ENCODE data around the gene TCAIM. TPM values are rescaled to one million over a fixed set of nuclear protein-coding genes. Genes with fewer than 3 reads are reported as not detected.

Gene TCAIM
- total and polyA plus RNA-seq, 2 experiments from 2014 or later: 10.3 to 26.0 TPM

GRCh38 chr3:44414517-44415090 lies 76.0 kb downstream of the TCAIM start (continued):
- TF ChIP-seq NANOG (IDR thresholded peaks at IDR 0.05; ENCODE audit: borderline replicate concordance) (no peak), REST (IDR thresholded peaks at IDR 0.05; ENCODE audit: unreplicated experiment) (no peak)

GRCh38 chr3:44415421-44415820 lies 76.9 kb downstream of the TCAIM start:
- no peak overlapping the region for H3K4me3 Mint-ChIP-seq
- H3K4me1 Mint-ChIP-seq: peaks cover 7% of the 10 kb centered on the region; the same call in 1 of the 3 replicates
- no peaks in the 10 kb centered on the region for H3K27me3 ChIP-seq (ENCODE audit: insufficient read depth)
- no peaks in the 10 kb centered on the region for H3K36me3 ChIP-seq (ENCODE audit: insufficient read depth)
- peaks cover 8% of the 10 kb centered on the region for H3K9me3 Mint-ChIP-seq
- H3K4me3 ChIP-seq: no peak overlapping the region
- H3K36me3 Mint-ChIP-seq (ENCODE audit: low read depth): peaks cover 7% of the 10 kb centered on the region; the same call in 2 of the 3 replicates
- no peaks in the 10 kb centered on the region for H4K20me1 ChIP-seq (replicated peaks; ENCODE audit: insufficient read depth)
- no peak overlapping the region for H3K4me2 ChIP-seq
- H3K9me2 ChIP-seq (ENCODE audit: insufficient read depth): no peaks in the 10 kb centered on the region
- no peak for DNase-seq (ENCODE audit: low spot score)
- no peak overlapping the region for H3K27ac ChIP-seq (ENCODE audit: low read depth)
- no peaks in the 10 kb centered on the region for H3F3A ChIP-seq (replicated peaks; ENCODE audit: low read depth)
- H2AFZ ChIP-seq: no peak overlapping the region
- H3K79me2 ChIP-seq (replicated peaks; ENCODE audit: insufficient read depth): no peaks in the 10 kb centered on the region
- H3K4me1 ChIP-seq (ENCODE audit: insufficient read depth): no peaks in the 10 kb centered on the region
- H3K27me3 Mint-ChIP-seq (ENCODE audit: insufficient read depth, low read depth, poor library complexity): peaks cover 4% of the 10 kb centered on the region
- no peak for ATAC-seq
- H3K27ac Mint-ChIP-seq: no peak overlapping the region
- TF ChIP-seq ZNF114 (CRISPR knock-in tag; IDR thresholded peaks at IDR 0.05) (no peak), CREB1 (CRISPR knock-in tag; IDR thresholded peaks at IDR 0.05; ENCODE audit: low read depth) (no peak), ZNF331 (CRISPR knock-in tag; IDR thresholded peaks at IDR 0.05; ENCODE audit: low read depth) (no peak), EZH2phosphoT487 (IDR thresholded peaks at IDR 0.05; ENCODE audit: unreplicated experiment) (no peak), STAT1 (IDR thresholded peaks at IDR 0.05; ENCODE audit: unreplicated experiment) (no peak), NANOG (IDR thresholded peaks at IDR 0.05; ENCODE audit: borderline replicate concordance) (no peak), JUNB (IDR thresholded peaks at IDR 0.05; ENCODE audit: unreplicated experiment) (no peak), POLR2AphosphoS5 (IDR thresholded peaks at IDR 0.05; ENCODE audit: low read depth) (no peak)
- TF ChIP-seq, protein P1, sequence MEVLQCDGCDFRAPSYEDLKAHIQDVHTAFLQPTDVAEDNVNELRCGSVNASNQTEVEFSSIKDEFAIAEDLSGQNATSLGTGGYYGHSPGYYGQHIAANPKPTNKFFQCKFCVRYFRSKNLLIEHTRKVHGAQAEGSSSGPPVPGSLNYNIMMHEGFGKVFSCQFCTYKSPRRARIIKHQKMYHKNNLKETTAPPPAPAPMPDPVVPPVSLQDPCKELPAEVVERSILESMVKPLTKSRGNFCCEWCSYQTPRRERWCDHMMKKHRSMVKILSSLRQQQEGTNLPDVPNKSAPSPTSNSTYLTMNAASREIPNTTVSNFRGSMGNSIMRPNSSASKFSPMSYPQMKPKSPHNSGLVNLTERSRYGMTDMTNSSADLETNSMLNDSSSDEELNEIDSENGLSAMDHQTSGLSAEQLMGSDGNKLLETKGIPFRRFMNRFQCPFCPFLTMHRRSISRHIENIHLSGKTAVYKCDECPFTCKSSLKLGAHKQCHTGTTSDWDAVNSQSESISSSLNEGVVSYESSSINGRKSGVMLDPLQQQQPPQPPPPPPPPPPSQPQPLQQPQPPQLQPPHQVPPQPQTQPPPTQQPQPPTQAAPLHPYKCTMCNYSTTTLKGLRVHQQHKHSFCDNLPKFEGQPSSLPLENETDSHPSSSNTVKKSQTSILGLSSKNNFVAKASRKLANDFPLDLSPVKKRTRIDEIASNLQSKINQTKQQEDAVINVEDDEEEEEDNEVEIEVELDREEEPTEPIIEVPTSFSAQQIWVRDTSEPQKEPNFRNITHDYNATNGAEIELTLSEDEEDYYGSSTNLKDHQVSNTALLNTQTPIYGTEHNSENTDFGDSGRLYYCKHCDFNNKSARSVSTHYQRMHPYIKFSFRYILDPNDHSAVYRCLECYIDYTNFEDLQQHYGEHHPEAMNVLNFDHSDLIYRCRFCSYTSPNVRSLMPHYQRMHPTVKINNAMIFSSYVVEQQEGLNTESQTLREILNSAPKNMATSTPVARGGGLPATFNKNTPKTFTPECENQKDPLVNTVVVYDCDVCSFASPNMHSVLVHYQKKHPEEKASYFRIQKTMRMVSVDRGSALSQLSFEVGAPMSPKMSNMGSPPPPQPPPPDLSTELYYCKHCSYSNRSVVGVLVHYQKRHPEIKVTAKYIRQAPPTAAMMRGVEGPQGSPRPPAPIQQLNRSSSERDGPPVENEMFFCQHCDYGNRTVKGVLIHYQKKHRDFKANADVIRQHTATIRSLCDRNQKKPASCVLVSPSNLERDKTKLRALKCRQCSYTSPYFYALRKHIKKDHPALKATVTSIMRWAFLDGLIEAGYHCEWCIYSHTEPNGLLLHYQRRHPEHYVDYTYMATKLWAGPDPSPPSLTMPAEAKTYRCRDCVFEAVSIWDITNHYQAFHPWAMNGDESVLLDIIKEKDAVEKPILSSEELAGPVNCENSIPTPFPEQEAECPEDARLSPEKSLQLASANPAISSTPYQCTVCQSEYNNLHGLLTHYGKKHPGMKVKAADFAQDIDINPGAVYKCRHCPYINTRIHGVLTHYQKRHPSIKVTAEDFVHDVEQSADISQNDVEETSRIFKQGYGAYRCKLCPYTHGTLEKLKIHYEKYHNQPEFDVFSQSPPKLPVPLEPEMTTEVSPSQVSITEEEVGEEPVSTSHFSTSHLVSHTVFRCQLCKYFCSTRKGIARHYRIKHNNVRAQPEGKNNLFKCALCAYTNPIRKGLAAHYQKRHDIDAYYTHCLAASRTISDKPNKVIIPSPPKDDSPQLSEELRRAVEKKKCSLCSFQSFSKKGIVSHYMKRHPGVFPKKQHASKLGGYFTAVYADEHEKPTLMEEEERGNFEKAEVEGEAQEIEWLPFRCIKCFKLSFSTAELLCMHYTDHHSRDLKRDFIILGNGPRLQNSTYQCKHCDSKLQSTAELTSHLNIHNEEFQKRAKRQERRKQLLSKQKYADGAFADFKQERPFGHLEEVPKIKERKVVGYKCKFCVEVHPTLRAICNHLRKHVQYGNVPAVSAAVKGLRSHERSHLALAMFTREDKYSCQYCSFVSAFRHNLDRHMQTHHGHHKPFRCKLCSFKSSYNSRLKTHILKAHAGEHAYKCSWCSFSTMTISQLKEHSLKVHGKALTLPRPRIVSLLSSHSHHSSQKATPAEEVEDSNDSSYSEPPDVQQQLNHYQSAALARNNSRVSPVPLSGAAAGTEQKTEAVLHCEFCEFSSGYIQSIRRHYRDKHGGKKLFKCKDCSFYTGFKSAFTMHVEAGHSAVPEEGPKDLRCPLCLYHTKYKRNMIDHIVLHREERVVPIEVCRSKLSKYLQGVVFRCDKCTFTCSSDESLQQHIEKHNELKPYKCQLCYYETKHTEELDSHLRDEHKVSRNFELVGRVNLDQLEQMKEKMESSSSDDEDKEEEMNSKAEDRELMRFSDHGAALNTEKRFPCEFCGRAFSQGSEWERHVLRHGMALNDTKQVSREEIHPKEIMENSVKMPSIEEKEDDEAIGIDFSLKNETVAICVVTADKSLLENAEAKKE (CRISPR knock-in tag; IDR thresholded peaks at IDR 0.05): no peak
- TF ChIP-seq, protein P2, sequence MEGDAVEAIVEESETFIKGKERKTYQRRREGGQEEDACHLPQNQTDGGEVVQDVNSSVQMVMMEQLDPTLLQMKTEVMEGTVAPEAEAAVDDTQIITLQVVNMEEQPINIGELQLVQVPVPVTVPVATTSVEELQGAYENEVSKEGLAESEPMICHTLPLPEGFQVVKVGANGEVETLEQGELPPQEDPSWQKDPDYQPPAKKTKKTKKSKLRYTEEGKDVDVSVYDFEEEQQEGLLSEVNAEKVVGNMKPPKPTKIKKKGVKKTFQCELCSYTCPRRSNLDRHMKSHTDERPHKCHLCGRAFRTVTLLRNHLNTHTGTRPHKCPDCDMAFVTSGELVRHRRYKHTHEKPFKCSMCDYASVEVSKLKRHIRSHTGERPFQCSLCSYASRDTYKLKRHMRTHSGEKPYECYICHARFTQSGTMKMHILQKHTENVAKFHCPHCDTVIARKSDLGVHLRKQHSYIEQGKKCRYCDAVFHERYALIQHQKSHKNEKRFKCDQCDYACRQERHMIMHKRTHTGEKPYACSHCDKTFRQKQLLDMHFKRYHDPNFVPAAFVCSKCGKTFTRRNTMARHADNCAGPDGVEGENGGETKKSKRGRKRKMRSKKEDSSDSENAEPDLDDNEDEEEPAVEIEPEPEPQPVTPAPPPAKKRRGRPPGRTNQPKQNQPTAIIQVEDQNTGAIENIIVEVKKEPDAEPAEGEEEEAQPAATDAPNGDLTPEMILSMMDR (conservative IDR thresholded peaks at IDR 0.05; ENCODE audit: low read depth in 2 of 2): no peak

All from GM23338 (cell line).